Suprapubic skin (tissue), 4 donors: ENCODE data around the gene FAM186B. TPM values are rescaled to one million over a fixed set of nuclear protein-coding genes. Genes with fewer than 3 reads are reported as not detected.

Experiments
- DNase-seq, 2 donors: peaks; one replicate each; pipeline ENCODE4 v3.0.0-alpha.2; 2019; ENCODE audit warnings: low spot score in 2 of 2
- H3K27ac ChIP-seq: fragments of 200-600 bp; sonication (generic); one replicate; pipeline ENCODE4 v1.5.1; 2019
- H3K27me3 ChIP-seq: fragments of 200-600 bp; sonication (generic); one replicate; pipeline ENCODE4 v1.5.1; 2019
- H3K36me3 ChIP-seq: fragments of 200-600 bp; sonication (generic); one replicate; pipeline ENCODE4 v1.5.1; 2019
- H3K4me1 ChIP-seq: fragments of 200-600 bp; sonication (generic); one replicate; pipeline ENCODE4 v1.5.1; 2019
- H3K4me3 ChIP-seq: fragments of 200-600 bp; sonication (generic); one replicate; pipeline ENCODE4 v1.5.1; 2019; ENCODE audit warnings: mild to moderate bottlenecking
- H3K9me3 ChIP-seq: fragments of 200-600 bp; sonication (generic); one replicate; pipeline ENCODE4 v1.5.1; 2019
- CTCF ChIP-seq, 2 donors: fragments of 200-600 bp in 1 of 2; fragments of 450-650 bp in 1 of 2; sonication (generic) in 1 of 2; IDR thresholded peaks; one replicate each; pipeline ENCODE4 v1.5.1; 2016 to 2019; ENCODE audit warnings: antibody characterized with exemption in 2 of 2, mild to moderate bottlenecking in 1 of 2, moderate library complexity in 1 of 2
- EP300 ChIP-seq: sonication (generic); formaldehyde crosslinking; IDR thresholded peaks from one replicate; pipeline ENCODE4 v1.6.1; 2017; ENCODE audit warnings: antibody characterized with exemption
- POLR2A ChIP-seq, 2 donors: fragments of 450-650 bp; IDR thresholded peaks; one replicate each; pipeline ENCODE4 v1.6.1; 2017; ENCODE audit warnings: antibody characterized with exemption in 2 of 2, mild to moderate bottlenecking in 2 of 2, moderate library complexity in 2 of 2
- POLR2AphosphoS5 ChIP-seq, 3 donors: sonication (generic); formaldehyde crosslinking; IDR thresholded peaks; one replicate each; pipeline ENCODE4 v1.6.1; 2017; ENCODE audit warnings: antibody characterized with exemption in 3 of 3
- WGBS: methylation state at CpG from one replicate; pipeline ENCODE4 v1.1.5; 2018; 5-methylcytosine and 5-hydroxymethylcytosine counted together
- total RNA-seq, 4 donors: library from RNA; depleted of rRNA; stranded (reverse); fragments of >200 nt; gene quantifications; one replicate each; pipeline ENCODE4 v1.1.0, GENCODE V29; 2016

The FAM186B gene
- total RNA-seq, 4 donors from 2014 or later = 0.44 to 1.9 (median 1.1) TPM; not detected in 1

DNA sequence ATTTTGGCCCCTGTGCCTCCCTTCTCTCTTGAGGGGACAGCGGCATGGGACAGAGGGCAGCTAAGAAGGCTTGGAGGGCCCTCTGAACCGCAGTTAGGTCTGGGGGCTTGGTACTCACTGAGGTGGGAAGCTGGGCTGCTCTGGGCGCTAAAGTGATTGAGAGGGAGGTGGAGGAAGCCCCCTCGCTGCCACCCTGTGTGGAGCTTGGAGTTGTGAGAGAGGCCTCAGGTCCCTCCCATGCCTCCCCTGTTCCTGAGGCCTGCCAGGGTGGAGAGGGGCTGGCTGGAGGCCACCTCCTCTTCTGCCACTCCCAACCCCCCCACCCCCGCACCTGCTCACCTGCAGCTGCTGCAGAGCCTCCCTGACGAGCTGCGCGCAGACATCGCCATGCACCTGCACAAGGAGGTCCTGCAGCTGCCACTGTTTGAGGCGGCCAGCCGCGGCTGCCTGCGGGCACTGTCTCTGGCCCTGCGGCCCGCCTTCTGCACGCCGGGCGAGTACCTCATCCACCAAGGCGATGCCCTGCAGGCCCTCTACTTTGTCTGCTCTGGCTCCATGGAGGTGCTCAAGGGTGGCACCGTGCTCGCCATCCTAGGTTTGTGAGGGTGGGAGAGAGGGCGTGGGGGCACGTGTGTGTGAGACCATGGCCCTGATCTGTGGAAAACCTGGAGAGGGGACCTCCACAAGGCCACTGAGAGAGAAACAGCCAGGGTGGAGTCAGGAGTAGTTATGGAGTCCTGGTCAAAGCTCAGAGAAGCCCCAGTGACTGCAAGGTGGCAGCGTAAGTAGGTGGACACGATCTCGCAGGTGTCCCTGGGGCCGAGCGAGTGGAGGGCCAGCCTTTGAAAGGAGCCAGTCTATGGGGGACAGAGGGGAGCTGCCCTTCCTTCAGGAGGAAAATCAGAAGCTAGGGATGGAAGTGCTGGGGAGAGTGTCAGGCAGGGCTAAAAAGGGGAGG lies 55.4 kb downstream of the FAM186B start:
- peaks cover 33% of the 10 kb centered on the region for H3K27me3 ChIP-seq
- 89% methylated on average over 10 of the region's 28 CpGs for WGBS

DNA sequence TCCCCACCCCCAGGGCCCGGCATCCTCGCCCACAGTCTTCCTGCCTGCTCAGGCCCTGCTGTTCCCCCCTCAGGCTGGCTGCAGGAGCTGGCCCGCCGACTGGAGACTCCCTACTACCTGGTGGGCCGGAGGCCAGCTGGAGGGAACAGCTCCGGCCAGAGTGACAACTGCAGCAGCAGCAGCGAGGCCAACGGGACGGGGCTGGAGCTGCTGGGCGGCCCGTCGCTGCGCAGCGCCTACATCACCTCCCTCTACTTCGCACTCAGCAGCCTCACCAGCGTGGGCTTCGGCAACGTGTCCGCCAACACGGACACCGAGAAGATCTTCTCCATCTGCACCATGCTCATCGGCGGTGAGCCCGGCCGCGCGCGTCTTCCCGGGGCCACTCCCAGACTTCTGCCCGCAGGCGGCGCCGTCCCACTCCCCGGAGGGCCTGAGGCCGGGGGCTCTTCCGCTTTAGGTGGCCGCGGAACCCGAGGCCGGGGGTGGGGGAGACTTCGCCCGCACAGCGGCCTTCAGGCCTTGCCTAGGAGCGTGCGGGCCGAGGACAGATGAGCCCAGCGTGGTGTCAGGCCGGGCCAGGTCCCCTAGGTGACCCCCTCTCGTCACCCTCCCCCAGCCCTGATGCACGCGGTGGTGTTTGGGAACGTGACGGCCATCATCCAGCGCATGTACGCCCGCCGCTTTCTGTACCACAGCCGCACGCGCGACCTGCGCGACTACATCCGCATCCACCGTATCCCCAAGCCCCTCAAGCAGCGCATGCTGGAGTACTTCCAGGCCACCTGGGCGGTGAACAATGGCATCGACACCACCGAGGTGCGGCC lies 56.4 kb downstream of the FAM186B start:
- no peaks in the 10 kb centered on the region for H3K9me3 ChIP-seq
- no peak for TF ChIP-seq POLR2AphosphoS5 (IDR thresholded peaks at IDR 0.05)
- TF ChIP-seq CTCF (IDR thresholded peaks at IDR 0.05) = no peak
- no peak for TF ChIP-seq POLR2A (IDR thresholded peaks at IDR 0.05)
- no peak for TF ChIP-seq EP300
- H3K36me3 ChIP-seq = no peaks in the 10 kb centered on the region
- peak overlapping the region; percentile 44 for H3K4me3 ChIP-seq
- peaks cover 33% of the 10 kb centered on the region for H3K27me3 ChIP-seq
- H3K4me1 ChIP-seq = peaks cover 37% of the 10 kb centered on the region
- 20% methylated on average over 23 of the region's 70 CpGs for WGBS
- no peak for DNase-seq
- no peak overlapping the region for H3K27ac ChIP-seq

More for the DNA sequence above, 55.4 kb downstream of the FAM186B start:
- TF ChIP-seq POLR2AphosphoS5 (IDR thresholded peaks at IDR 0.05) = no peak
- TF ChIP-seq EP300 = no peak
- no peak for DNase-seq
- Histone ChIP-seq H3K36me3 (no peaks in the 10 kb centered on the region), H3K4me3 (peak overlapping the region; percentile 44), H3K9me3 (no peaks in the 10 kb centered on the region), H3K4me1 (peaks cover 37% of the 10 kb centered on the region), H3K27ac (no peak overlapping the region)

GRCh38 chr12:49548481-49548821 lies 57.0 kb downstream of the FAM186B start:
- peak overlapping the region; percentile 44 for H3K4me3 ChIP-seq

GRCh38 chr12:49547090-49547690 lies 58.2 kb downstream of the FAM186B start:
- TF ChIP-seq POLR2AphosphoS5 (IDR thresholded peaks at IDR 0.05) (no peak), POLR2A (IDR thresholded peaks at IDR 0.05) (no peak), CTCF (IDR thresholded peaks at IDR 0.05) (no peak), EP300 (no peak)
- no peak for DNase-seq
- Histone ChIP-seq H3K27me3 (peaks cover 36% of the 10 kb centered on the region), H3K27ac (no peak overlapping the region), H3K4me3 (no peak overlapping the region), H3K36me3 (no peaks in the 10 kb centered on the region), H3K4me1 (peaks cover 24% of the 10 kb centered on the region), H3K9me3 (no peaks in the 10 kb centered on the region)
- 70% methylated on average over 7 of the region's 7 CpGs for WGBS

More at GRCh38 chr12:49548481-49548821, 57.0 kb downstream of the FAM186B start:
- H3K27me3 ChIP-seq = peaks cover 33% of the 10 kb centered on the region
- H3K27ac ChIP-seq = no peak overlapping the region
- WGBS = 39% methylated on average over 7 of the region's 8 CpGs
- no peak for DNase-seq
- no peaks in the 10 kb centered on the region for H3K36me3 ChIP-seq
- H3K4me1 ChIP-seq = peaks cover 37% of the 10 kb centered on the region
- no peaks in the 10 kb centered on the region for H3K9me3 ChIP-seq
- TF ChIP-seq POLR2AphosphoS5 (IDR thresholded peaks at IDR 0.05) (no peak), POLR2A (IDR thresholded peaks at IDR 0.05) (no peak), EP300 (no peak), CTCF (IDR thresholded peaks at IDR 0.05) (no peak)

- no peaks in the 10 kb centered on the region for H3K9me3 ChIP-seq
- H3K4me1 ChIP-seq = peaks cover 17% of the 10 kb centered on the region
- WGBS = 100% methylated on average over 1 of the region's 3 CpGs
- peaks cover 36% of the 10 kb centered on the region for H3K27me3 ChIP-seq
- H3K4me3 ChIP-seq = no peak overlapping the region
- H3K36me3 ChIP-seq = no peaks in the 10 kb centered on the region
- TF ChIP-seq POLR2AphosphoS5 (IDR thresholded peaks at IDR 0.05) (no peak), CTCF (IDR thresholded peaks at IDR 0.05) (no peak), POLR2A (IDR thresholded peaks at IDR 0.05) (no peak), EP300 (no peak)
- H3K27ac ChIP-seq = no peak overlapping the region
- no peak for DNase-seq
Measured at GRCh38 chr12:49546481-49546880, 59.0 kb downstream of the FAM186B start.
